IPS-18c (cell line): Measurements from ENCODE around the gene KLHDC8B.

Experiments
- H3K4me3 ChIP-seq: 2 replicates; pipeline ENCODE4 v1.7.0; 2013; ENCODE audit warnings: low read depth, mild to moderate bottlenecking, low read length, moderate library complexity; ENCODE audit not compliant: insufficient read depth
- H3K9me3 ChIP-seq: one replicate; pipeline ENCODE4 v1.6.1; 2013; ENCODE audit warnings: mild to moderate bottlenecking, low read length, moderate library complexity; ENCODE audit not compliant: control insufficient read depth, insufficient read depth

The KLHDC8B gene

GRCh38 chr3:49171119-49171774 is at the start of gene KLHDC8B:
TSS of gene KLHDC8B (plus strand) at chr3:49171598. CDS start at chr3:49172770, 1,172 bp downstream.
- H3K9me3 ChIP-seq, result no peaks in the 10 kb centered on the region
- peak within 1 kb of the TSS; percentile 81 for H3K4me3 ChIP-seq

DNA sequence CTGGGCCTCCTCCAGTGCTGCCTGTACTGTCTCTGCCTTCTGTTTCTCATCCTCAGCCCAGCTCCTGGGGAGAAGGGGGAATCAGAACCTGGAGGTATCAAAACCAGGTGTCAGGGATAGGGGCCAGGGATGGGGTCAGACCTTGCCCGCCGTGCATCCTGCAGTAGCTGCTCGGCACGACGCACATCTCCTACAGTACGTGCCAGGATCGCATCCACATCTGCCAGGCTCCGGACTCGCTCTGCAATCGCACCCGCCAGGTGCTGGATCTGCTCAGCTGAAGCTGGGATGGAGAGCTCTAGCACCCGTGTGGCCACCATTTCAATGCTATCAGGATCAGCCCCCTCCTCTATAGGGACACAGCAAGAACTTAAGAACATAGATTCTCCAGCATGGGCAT is 49.4 kb upstream of the KLHDC8B start:
- H3K9me3 ChIP-seq, result no peaks in the 10 kb centered on the region
- H3K4me3 ChIP-seq, result no peak overlapping the region

GRCh38 chr3:49122451-49122850 is 48.9 kb upstream of the KLHDC8B start:
- no peaks in the 10 kb centered on the region for H3K9me3 ChIP-seq

GRCh38 chr3:49122886-49123545 is 48.4 kb upstream of the KLHDC8B start:
- Histone ChIP-seq H3K4me3 (no peak overlapping the region), H3K9me3 (no peaks in the 10 kb centered on the region)

More at GRCh38 chr3:49122451-49122850, 48.9 kb upstream of the KLHDC8B start:
- no peak overlapping the region for H3K4me3 ChIP-seq

GRCh38 chr3:49123687-49124086 is 47.7 kb upstream of the KLHDC8B start:
- no peak overlapping the region for H3K4me3 ChIP-seq

GRCh38 chr3:49124203-49124602 is 47.2 kb upstream of the KLHDC8B start:
- Histone ChIP-seq H3K9me3 (no peaks in the 10 kb centered on the region), H3K4me3 (no peak overlapping the region)

More at GRCh38 chr3:49123687-49124086, 47.7 kb upstream of the KLHDC8B start:
- no peaks in the 10 kb centered on the region for H3K9me3 ChIP-seq

- H3K9me3 ChIP-seq, result no peaks in the 10 kb centered on the region
- H3K4me3 ChIP-seq, result no peak overlapping the region
Observed at GRCh38 chr3:49124991-49125670, 46.3 kb upstream of the KLHDC8B start.

- no peak overlapping the region for H3K4me3 ChIP-seq
- H3K9me3 ChIP-seq, result no peaks in the 10 kb centered on the region
Observed at GRCh38 chr3:49131040-49131439, 40.4 kb upstream of the KLHDC8B start.

GRCh38 chr3:49131576-49131975 is 39.8 kb upstream of the KLHDC8B start:
- H3K9me3 ChIP-seq, result no peaks in the 10 kb centered on the region
- peak overlapping the region; percentile 84 for H3K4me3 ChIP-seq

- peak overlapping the region; percentile 84 for H3K4me3 ChIP-seq
Observed at GRCh38 chr3:49132073-49132436, 39.3 kb upstream of the KLHDC8B start.

GRCh38 chr3:49132437-49133225 is 38.8 kb upstream of the KLHDC8B start, which contains the start of gene LAMB2:
TSS of gene LAMB2 (minus strand) at chr3:49133050. CDS start at chr3:49132867, 183 bp downstream.
- H3K4me3 ChIP-seq, result peak within 1 kb of the TSS; percentile 84

More at GRCh38 chr3:49132073-49132436, 39.3 kb upstream of the KLHDC8B start:
- H3K9me3 ChIP-seq, result no peaks in the 10 kb centered on the region

DNA sequence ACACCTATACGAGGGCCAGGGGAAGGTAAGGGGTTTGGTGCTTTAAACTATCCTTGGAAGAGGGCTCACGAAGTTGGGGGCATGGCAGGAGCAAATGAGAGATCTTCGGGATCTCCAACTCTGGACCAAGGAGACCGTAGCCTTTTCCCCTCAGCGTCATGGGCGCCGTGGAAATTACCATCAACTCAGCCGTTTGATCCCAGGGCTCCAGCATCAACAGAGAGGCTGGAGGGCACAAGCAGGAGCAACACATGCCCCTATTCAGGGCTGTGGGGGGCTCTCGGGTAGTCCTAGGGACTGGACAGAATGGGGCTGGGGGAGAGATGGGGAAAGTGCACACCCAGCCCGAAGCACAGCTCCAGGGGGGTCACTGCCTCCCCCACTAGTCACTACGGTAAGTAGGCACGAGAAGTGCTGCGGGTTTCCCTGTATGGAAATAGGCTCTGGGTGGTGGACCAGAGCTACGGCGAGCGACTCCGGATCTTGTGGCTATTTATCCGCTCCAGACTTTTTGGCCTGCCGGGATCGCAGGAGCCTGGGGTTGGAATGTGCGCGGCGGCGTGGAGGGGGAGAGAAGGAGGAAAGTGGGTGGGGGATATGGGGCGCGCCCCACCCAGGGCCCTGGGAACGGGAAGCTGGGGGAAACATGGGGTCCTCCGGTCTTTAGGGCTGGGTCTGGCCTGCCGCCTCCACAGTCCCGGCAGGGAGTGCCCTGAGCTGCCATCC is 38.0 kb upstream of the KLHDC8B start:
- Histone ChIP-seq H3K9me3 (no peaks in the 10 kb centered on the region), H3K4me3 (peak overlapping the region; percentile 84)

More at GRCh38 chr3:49132437-49133225, 38.8 kb upstream of the KLHDC8B start, which contains the start of gene LAMB2:
- no peaks in the 10 kb centered on the region for H3K9me3 ChIP-seq

- Histone ChIP-seq H3K9me3 (no peaks in the 10 kb centered on the region), H3K4me3 (no peak overlapping the region)
Observed at GRCh38 chr3:49134471-49135265, 36.7 kb upstream of the KLHDC8B start.

GRCh38 chr3:49135499-49135898 is 35.9 kb upstream of the KLHDC8B start:
- Histone ChIP-seq H3K9me3 (no peaks in the 10 kb centered on the region), H3K4me3 (no peak overlapping the region)

GRCh38 chr3:49140080-49140479 is 31.3 kb upstream of the KLHDC8B start:
- Histone ChIP-seq H3K9me3 (no peaks in the 10 kb centered on the region), H3K4me3 (no peak overlapping the region)

GRCh38 chr3:49148159-49148558 is 23.2 kb upstream of the KLHDC8B start:
- Histone ChIP-seq H3K4me3 (no peak overlapping the region), H3K9me3 (no peaks in the 10 kb centered on the region)
